ENCODE measurements around the gene NIPAL3.
A peak's percentile ranks its signal among the peaks of the same experiment; 100 is the strongest.

The NIPAL3 gene

DNA sequence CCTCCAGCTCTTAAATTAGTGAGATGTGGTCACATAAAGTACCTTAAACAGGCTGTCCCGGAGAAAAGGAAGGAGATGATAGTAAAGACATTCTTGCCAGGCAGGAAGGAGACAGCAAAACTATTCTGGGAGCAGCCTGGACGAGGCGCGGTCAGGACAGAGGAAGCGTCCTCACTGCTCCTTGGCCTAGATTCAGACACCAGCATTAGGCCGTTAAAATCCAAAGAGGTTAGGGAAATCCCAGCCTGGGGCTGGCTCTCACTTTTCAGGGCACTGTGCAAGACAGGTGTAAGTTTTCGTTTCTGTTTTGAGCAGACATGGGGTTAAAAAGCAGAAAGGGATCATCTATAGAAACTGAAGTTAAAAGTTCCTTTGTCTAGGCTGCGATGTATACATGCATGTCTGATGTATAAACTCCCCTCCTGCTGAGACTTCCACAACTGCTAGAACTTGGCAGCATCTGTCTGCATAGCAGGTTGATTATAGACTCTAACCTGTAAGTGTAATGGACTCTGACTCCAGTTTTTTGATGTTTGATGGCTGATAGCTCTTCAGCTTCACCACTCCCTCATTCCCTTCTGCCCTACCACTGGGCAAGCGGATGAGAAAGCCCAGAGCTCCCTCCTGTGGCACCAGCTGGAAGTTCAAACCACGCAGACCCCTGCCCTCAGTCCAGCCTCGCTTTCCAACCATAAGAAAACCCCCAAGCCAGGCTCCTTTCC lies 23.6 kb upstream of the NIPAL3 start:
- peak; percentile 59 for DNase-seq

DNA sequence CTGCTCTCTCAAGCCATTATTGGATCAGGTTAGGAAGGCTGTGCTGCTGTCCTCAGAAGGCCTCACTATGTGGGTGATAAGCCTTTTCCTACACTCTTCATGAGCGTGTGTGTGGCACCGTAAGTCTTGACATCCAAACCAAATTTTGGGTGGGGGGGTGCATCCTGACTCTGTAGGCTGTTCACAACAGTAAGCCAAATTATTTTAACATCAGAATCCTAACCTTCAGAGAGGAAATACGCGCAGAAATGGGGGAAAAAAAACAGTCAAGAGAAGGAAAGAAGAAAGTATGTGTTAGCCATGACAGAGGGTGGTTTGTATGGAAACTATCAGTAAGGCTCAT lies 23.0 kb upstream of the NIPAL3 start:
- no peak for DNase-seq

DNA sequence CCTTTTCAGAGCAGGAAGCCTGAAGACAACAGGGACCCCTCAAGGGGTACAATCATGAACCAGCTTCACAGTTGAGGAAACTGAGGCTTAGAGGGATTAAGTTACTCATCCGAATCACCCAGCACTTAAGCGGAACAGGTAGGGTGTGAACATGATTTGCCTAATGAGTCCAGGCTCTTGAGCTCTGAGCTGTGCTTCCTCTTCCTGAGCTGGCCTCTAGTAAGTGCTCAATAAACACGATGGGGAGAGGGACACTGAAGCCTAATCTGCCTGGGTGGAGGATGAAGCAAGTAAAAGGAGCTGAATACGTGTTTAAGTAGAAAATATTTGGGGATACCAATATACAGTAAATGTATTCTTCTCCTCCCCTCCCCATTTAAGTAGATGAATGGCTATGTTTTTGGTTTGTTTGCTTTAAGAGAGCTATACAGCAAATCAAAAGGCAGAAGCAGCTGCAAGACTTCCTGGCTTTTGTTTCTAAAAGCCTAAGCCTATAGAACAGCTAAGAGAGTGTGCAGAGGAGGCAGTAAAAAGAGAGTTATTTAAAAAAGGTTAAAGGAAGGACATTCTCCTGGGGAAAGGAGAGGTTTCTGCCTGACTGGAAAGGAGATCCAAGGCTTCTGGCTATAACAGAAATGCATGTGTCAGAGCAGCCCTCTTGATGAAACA lies 22.5 kb upstream of the NIPAL3 start:
- no peak for DNase-seq

DNA sequence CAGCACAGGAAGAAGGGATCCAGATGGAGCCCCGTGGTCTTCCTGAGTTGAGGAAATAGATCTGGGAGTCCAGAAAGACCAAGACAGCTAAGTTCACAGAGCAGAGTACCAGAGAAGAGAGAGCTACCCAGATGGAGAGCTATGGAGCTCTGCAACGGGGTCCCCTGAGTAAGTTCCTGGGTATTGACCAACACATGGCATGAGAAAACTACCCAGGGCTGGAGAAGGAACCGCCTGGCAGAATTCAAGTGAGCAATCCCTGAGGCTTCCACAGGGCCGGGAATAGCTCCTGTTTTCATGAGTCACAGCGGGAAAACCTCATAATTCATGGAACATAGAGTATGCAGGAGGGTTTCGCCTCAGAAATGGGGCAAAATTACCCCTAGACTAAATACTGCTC lies 21.7 kb upstream of the NIPAL3 start:
- DNase-seq = no peak

DNA sequence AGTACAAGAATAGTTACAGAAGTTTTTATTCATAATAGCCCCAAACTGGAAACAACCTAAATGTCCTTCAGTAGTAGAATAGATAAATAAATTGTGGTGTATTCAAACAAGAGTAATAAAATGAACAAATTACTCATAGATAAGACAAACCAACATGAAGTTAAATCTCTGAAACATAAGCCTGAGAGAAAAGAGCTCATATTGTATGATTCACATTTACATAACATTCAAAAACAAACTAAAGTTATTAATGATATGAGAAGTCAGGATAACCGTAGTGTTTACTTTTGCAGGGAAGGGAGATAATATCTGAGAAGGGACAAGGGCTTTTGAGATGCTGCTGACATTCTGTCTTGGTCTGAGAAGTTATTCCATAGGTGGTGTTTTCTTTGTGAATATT lies 15.5 kb upstream of the NIPAL3 start:
- no peak for DNase-seq

DNA sequence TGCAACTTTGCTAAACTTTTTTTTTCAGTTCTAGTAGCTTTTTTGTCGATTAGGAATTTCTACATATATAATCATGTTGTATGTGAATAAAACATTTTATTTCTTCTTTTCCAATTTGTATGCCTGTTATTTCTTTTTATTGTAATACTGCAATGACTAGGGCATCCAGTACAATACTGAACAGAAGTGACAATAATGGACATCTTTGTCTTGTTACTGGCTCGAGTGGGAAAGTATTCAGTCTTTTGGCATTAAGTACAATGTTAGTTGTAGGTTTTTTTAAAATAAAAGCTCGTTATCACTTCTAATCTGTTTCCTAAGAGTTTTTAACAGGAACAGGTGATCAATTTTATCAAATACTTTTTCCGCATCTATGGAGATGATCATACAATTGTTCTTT lies 11.8 kb upstream of the NIPAL3 start:
- DNase-seq = no peak

DNA sequence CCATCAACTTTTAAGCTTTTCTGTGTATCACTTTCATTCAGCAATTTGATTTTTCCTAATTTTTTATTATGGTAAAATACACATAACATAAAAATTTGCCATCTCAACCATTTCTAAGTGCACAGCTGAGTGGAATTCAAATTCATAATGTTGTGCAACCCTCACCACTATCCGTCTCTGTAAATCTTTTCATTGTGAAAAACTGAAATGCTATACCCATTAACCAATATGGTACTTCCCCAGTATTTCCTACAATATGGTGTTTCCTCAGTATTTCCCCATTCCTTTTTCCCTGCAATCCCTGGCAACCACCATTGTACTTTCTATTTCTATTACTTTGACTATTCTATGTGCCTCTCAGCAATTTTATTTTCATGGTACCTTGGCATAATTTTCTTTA lies 8.8 kb upstream of the NIPAL3 start:
- no peak for DNase-seq

DNA sequence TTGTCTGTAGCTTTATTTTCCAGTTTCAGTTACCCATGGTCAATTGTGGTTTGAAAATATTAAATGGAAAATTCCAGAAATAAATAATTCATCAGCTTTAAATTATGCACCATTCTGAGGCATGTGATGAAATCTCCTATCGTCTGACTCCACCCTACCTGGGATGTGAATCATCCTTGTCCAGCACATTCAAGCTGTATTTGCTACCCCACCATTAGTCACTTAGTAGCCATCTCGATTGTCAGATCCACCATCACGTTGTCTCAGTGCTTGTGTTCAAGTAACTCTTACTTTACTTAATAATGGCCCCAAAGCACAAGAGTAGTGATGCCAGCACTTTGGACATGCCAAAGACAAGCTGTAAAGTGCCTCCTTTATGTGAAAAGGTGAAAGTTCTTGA lies 6.1 kb upstream of the NIPAL3 start:
- DNase-seq = no peak

DNA sequence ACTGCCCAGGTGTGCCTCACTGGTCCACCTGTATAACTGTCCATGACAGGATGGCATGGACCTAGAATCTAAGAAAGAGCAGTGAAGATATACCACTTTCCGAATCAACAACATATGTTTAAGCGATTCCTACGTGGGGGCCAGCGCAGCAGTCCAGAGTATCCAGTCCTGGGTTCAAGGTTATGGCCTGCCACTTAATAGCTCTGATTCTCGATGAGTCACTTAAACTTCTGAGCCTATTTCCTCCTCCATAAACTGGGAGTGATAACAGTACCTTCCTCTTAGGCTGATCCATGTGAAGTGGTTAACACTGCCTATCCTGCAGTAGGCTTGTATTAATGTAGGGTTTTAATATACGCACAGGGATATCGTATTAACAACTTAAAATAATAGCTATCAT lies 4.9 kb upstream of the NIPAL3 start:
- DNase-seq = no peak

DNA sequence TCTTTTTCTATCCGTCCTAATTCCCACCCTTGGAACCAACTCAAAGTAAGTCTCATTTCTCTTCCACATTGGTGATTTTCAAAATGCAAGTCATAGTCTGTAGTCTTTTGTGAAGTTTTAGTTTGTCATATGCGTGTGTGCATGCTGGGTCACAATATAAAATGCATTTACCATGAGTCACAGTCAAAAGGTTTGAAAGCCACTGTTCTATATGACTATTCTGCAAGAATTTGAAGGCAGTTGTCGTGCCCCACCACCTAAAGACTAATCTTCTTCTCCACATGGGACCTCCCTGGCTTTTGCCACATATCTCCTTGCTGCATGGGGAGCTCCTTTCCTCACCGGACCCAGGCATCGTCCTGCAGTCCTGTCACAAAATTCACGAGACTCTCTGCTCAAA lies 3.6 kb upstream of the NIPAL3 start:
- DNase-seq = no peak

DNA sequence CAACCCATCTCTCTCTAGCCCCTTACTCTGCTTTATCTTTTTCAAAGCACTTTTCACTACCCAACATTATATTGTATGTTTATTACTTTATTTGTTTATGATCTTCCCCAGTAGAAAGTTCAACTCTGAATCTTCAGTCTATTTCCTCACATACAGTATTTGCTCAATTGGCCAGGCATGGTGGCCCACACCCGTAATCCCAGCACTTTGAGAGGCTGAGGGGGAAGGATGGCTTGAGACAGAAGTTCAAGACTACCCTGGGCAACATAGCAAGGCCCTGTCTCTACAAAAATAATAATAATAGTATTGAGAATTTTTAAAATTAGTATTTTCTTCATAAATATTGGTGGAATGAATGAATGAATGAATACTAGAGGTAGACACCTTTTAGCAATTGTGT lies 3.2 kb upstream of the NIPAL3 start:
- DNase-seq = no peak

DNA sequence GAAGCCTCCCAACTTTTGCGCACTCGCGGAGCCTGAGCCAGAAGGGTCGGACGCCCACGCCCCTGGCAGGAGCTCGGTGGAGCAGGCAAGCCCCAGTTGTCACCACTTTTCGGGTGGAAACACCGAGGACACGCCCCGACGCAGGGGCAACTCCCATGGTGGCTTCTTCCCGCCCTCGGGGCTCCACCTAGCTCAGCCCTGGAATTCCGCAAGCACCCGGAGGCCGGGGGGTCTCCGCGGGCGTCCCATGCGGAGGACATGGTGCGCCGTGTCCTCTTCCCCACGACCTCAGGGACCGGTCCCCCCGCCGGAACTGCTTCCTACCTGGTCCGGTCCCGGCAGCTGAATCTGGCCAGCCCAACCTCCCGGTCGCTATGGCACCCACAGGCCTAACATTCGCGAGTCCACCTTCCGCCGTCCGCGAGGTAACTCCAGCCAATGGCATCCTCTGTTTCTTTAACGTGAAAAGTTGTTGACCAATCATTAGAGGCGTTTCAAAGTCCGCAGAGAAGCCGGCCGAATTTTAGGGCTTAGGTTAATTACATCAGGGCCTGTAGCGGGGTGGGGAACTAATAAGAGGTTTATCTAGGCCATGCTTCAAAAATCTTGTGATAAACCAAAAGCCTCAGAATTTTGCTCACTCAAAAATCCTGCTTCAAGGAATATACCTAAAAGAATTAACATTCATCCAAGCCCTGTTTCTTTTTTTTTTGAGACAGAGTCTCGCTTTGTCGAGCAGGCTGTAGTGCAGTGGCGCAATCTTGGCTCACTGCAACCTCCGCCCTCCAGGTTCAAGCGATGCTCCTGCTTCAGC lies 2.0 kb upstream of the NIPAL3 start, which contains the start of gene STPG1:
TSS of gene STPG1 (minus strand) at position 433 of the 814 bp plus-strand sequence. CDS start 12,394 bp downstream, outside the sequence.
- DNase-seq = peak; percentile 80

DNA sequence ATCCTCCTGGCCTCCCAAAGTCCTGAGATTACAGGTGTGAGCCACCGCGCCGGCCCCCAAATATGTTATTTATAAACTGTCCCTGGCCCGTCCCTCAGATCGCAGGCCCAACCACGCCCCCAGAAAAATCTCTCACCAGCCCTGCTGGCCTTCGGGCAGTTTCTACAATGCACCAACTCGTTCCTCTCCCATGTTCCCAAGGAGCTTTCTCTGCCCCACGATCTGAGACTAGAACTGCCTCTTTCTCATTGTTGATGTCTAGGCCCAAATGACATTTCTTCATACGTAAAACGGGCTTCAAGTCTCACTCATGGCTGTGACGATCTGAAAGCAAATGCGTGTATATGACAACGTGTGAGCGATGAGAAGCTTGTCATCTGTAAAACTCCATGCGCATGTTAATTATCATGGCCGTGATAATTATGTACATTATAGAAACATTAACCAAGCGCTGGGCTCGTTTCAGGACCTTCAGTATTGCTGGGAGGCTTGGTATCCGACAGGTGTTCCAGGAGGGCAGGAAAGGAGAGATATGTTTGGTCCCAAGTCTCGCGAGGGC lies 748 bp upstream of the NIPAL3 start:
- no peak for DNase-seq

DNA sequence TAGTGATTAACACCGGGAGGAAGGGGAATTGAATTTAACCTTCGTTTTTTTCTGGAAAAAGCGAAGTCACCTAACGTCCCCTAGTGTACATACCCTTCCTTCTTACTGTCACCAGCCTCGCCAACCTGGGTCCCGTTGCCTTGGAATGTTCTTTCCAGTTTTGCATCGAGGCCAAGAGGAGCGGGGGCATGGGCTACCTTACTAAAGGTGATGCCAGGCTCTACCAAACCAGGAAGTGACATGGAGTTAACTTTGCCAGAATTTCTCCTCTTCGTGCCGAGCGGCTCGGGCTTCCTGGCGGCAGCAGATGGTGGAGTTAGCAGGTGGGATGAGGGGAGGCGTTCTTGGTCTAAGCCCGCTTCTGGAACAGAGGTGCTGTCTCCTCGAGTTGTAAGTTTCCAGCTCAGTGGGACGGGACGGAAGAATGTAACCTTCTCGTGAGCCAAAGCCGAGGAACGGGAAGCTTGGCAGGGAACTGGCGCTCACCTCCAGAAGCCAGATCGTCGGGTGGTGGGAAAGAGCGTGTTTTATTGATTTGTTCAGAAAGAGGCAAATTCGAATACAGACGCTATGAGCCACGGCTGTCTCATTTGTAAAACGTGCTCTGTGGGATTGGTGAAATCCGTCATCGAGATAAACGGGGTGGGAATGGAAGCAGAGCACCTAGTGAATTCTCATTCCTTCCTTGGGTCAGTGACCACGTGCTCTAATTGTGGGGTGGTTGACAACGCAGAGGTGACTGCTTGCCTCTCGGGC lies 486 bp downstream of the NIPAL3 start:
- no peak for DNase-seq

DNA sequence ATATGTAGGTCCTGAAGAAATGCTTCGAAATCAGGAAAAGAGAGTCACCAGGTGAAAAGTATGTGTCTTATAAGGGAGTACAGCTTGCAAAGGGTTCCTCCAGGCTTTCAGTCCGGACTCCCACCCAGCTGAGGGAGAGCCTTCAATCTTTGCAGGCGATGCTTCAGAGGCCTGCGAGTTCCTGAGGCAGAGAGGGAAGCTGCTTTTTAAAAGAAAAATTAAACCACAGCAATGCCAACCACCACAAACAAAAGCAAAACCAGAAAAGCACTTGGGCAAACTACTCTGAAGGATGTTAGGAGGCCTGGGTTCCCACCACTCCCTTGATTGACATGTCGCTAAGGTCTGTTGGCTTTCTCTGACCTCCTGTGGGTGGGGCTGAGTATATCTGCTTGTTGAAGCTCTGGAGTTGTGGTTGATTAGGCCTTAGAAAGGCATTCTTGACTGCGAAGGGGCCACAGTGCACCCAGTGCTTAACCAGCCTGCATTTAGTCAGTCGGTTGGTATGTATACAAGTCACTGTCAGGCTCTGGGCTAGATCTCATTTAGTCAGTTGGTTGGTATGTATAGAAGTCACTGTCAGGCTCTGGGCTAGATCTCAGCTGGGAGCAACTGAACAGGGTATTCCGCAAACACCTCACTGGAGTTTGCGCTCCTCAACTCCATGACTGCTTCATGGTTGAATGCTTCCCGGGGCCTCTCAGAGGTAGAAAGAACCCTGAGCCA lies 1.2 kb downstream of the NIPAL3 start:
- DNase-seq = peak; percentile 41

DNA sequence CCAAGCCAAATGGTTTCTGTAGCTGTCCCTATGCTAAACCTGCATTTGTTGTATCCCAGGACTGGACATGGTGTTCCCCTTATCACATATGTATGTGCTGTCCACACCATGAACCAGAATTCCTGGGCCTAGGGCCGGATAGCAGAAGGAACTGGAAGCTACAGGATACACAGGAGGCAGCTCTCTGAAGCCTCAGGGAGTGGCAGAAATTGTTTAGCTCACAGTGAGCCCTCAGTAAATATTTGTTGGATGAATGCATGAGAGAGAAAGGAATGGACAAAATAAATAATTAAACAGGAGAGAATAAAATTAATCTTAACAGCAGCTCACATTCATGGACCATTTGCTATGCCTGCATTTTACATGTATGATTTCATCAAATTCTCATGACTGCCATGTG lies 2.1 kb downstream of the NIPAL3 start:
- DNase-seq = no peak

DNA sequence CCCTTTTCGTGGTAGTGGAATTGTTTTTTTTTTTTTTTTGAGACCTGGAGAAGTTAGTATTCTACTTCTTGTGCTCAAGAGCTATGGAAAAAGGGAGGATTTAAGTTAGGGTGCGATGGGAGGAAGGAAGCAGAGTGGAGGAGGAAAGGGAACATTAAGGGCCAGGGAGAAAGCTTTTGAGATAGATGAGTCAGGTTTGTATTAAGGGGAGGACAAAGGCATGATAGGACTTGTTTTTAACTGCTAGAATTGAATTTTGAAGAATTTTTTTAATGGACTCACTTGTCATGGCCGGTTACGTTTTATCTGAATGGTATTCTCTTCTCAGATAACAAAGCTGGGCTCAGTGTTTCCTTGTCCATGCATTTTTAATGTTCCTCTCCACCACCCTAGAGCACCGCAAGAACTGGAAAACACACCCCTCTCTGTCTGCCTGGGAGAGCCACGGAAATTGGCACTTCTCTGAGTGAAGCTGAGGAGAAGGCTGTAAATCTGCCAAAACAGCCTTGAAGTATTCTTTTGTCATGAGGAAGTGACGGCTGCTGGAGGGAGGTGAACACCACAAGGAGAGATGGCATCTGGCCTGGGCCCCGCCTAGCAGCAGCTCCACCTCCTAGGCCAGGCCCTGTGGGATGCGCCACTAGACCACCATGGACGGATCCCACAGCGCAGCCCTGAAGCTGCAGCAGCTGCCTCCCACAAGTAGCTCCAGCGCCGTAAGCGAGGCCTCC lies 3.5 kb downstream of the NIPAL3 start:
- no peak for DNase-seq

DNA sequence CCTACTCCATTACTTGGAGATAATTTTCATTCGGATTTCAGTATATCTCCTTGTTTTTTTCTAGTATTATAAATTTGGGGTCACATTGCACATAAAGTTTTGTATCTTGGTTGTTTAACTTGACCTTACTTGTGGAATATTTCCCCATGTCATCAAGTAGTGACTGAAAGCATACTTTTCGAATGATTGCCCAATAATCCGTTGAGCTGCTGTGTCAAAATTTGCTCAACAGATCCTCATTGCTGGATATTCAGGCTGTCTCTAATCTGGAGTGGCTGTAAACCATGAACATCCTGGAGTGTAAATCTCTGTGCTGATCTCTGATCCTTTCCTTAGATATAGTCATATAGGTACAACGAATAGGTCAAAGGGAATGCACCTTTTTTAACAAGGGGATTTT lies 4.9 kb downstream of the NIPAL3 start:
- DNase-seq = no peak

DNA sequence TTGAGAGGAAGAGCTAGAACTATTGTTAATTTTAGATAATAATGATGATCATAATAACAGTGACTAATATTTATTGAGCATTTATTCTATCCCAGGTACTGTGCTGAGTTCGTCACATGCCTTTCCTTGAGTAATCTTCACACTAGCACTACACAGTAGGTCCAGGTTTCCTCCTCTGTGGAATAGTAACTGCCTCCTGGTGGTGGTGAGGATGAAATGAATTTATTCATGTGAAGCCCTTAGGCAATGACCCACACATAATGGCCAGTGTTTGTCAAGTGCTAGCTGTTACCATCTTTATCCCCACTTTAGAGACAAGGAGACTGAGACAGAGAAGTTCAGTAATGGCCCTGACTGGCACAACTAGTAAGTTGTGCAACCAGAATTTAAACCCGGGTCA lies 5.9 kb downstream of the NIPAL3 start:
- no peak for DNase-seq

DNA sequence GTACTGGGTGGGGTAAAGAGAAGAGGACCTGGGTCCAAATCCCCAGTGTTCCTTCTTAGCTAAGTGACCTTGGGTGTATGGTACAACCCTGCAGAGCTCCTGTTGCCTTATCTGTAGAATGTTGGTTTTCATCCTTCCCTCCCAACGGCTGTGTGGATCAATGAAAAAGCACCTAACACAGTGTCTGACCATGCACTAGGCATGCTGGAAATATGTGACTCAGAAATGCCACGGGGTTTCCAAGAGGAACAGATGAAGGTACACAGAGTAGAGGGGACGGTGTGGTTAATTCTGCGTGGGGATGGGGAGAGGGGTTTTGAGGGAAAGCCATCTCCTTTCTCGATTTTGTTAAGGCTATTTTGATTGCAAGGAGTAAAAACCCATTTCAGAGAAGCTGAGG lies 8.6 kb downstream of the NIPAL3 start:
- DNase-seq = no peak

DNA sequence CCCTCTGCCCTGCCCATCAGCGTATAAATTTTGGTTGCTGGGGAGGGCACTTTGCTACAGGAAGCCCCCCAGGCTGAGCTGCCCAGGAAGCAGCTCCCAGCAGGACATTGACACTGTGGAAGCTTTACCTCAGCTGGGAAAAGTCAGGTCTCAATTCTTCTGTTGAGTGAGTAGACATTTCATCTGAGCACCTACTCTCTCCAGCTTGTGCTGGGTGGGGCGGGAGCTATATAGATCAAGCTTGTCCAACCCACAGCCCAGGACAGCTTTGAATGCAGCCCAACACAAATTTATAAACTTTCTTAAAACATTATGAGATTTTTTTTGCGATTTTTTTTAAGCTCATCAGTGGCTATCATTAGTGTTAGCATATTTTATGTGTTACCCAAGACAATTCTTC lies 9.4 kb downstream of the NIPAL3 start:
- DNase-seq = no peak

DNA sequence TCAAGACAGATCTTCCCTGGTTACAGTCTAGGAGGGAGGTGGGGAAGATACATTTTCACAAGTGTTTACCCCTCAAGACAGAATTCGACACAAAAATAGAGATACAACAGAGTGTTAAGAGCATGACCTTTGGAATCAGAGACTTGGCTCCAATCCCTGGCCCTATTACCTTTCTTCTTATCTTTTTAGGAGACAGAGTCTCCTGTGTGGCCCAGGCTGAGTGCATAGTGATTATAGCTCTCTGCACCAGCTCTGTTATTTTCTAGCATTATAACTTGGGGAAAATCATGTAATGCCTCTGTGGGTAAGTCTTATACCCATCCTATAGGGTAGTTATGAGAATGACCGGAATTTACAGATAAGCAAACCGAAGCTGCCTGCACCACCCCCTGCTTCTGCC lies 9.8 kb downstream of the NIPAL3 start:
- DNase-seq = no peak
